HL-60 (cell line): Measurements from ENCODE around the gene RASSF5.

Source experiments
- TF ChIP-seq, protein P1 (sequence below): IDR thresholded peaks from one replicate; pipeline ENCODE4 v1.5.1; 2011; ENCODE audit warnings: low read length, control low read depth, inconsistent platforms; ENCODE audit not compliant: insufficient read depth
- TF ChIP-seq, protein P2 (sequence below): IDR thresholded peaks from 2 replicates; pipeline ENCODE4 v1.6.1; 2012; ENCODE audit warnings: low read depth; ENCODE audit not compliant: insufficient replicate concordance

DNA sequence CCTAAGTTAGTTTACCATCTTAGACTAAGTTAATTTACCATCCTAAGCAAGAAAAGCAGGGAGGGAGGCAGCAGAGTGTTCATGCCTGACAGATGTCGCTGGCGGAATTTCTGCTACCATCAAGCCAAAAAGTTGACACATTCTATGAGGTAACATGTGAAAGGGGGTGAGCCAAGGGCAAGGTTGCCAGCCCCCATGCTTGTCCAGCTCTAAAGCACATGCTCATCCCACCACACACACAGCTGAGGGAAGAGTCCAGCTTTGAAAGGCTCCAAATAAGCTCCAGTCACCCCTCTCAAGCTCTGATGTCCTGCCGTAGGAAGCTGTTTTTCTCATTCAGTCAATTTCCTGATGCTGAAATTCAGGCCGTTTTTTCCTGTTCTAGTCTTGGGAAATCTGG is 58.7 kb downstream of the RASSF5 start:
- TF ChIP-seq, protein P1, sequence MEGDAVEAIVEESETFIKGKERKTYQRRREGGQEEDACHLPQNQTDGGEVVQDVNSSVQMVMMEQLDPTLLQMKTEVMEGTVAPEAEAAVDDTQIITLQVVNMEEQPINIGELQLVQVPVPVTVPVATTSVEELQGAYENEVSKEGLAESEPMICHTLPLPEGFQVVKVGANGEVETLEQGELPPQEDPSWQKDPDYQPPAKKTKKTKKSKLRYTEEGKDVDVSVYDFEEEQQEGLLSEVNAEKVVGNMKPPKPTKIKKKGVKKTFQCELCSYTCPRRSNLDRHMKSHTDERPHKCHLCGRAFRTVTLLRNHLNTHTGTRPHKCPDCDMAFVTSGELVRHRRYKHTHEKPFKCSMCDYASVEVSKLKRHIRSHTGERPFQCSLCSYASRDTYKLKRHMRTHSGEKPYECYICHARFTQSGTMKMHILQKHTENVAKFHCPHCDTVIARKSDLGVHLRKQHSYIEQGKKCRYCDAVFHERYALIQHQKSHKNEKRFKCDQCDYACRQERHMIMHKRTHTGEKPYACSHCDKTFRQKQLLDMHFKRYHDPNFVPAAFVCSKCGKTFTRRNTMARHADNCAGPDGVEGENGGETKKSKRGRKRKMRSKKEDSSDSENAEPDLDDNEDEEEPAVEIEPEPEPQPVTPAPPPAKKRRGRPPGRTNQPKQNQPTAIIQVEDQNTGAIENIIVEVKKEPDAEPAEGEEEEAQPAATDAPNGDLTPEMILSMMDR, result no peak
- TF ChIP-seq, protein P2, sequence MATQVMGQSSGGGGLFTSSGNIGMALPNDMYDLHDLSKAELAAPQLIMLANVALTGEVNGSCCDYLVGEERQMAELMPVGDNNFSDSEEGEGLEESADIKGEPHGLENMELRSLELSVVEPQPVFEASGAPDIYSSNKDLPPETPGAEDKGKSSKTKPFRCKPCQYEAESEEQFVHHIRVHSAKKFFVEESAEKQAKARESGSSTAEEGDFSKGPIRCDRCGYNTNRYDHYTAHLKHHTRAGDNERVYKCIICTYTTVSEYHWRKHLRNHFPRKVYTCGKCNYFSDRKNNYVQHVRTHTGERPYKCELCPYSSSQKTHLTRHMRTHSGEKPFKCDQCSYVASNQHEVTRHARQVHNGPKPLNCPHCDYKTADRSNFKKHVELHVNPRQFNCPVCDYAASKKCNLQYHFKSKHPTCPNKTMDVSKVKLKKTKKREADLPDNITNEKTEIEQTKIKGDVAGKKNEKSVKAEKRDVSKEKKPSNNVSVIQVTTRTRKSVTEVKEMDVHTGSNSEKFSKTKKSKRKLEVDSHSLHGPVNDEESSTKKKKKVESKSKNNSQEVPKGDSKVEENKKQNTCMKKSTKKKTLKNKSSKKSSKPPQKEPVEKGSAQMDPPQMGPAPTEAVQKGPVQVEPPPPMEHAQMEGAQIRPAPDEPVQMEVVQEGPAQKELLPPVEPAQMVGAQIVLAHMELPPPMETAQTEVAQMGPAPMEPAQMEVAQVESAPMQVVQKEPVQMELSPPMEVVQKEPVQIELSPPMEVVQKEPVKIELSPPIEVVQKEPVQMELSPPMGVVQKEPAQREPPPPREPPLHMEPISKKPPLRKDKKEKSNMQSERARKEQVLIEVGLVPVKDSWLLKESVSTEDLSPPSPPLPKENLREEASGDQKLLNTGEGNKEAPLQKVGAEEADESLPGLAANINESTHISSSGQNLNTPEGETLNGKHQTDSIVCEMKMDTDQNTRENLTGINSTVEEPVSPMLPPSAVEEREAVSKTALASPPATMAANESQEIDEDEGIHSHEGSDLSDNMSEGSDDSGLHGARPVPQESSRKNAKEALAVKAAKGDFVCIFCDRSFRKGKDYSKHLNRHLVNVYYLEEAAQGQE, result no peak
